Epithelial cell of esophagus (primary cell): ENCODE data around the gene BTNL3.

Source experiments
- DNase-seq: peaks from one replicate; pipeline ENCODE4 v3.0.0; 2010; ENCODE audit warnings: low read depth
- H3K4me3 ChIP-seq: 2 replicates; pipeline ENCODE4 v1.5.1; 2011; ENCODE audit warnings: mild to moderate bottlenecking, low read length, control low read depth
- CTCF ChIP-seq: IDR thresholded peaks from 2 replicates; pipeline ENCODE4 v1.5.1; 2011; ENCODE audit warnings: low read depth, mild to moderate bottlenecking, low read length, control low read depth, inconsistent platforms; ENCODE audit not compliant: insufficient read depth; ENCODE audit errors: missing control alignments

The BTNL3 gene

GRCh38 chr5:180970875-180971274 is 17.8 kb upstream of the BTNL3 start:
- no peak for TF ChIP-seq CTCF
- DNase-seq: no peak
- H3K4me3 ChIP-seq: no peak overlapping the region

GRCh38 chr5:180974612-180975315 is 13.9 kb upstream of the BTNL3 start:
- no peak for DNase-seq
- no peak for TF ChIP-seq CTCF
- no peak overlapping the region for H3K4me3 ChIP-seq

GRCh38 chr5:180975338-180975737 is 13.3 kb upstream of the BTNL3 start:
- TF ChIP-seq CTCF: no peak
- no peak overlapping the region for H3K4me3 ChIP-seq
- DNase-seq: no peak

GRCh38 chr5:180976518-180976917 is 12.1 kb upstream of the BTNL3 start:
- no peak for DNase-seq
- no peak overlapping the region for H3K4me3 ChIP-seq
- TF ChIP-seq CTCF: no peak

GRCh38 chr5:180977852-180978251 is 10.8 kb upstream of the BTNL3 start:
- H3K4me3 ChIP-seq: no peak overlapping the region
- no peak for TF ChIP-seq CTCF
- no peak for DNase-seq

GRCh38 chr5:180982008-180982741 is 6.5 kb upstream of the BTNL3 start:
- H3K4me3 ChIP-seq: no peak overlapping the region
- no peak for DNase-seq
- TF ChIP-seq CTCF: no peak

- TF ChIP-seq CTCF: no peak
- no peak overlapping the region for H3K4me3 ChIP-seq
- DNase-seq: no peak
Observed at GRCh38 chr5:180988016-180988415, 630 bp upstream of the BTNL3 start.
